ENCODE measurements around the gene KNCN.
A peak's percentile ranks its signal among the peaks of the same experiment; 100 is the strongest.

KNCN gene

GRCh38 chr1:46544561-46545240 lies 6.7 kb downstream of the KNCN start:
- DNase-seq (ENCODE audit: low spot score): no peak

DNA sequence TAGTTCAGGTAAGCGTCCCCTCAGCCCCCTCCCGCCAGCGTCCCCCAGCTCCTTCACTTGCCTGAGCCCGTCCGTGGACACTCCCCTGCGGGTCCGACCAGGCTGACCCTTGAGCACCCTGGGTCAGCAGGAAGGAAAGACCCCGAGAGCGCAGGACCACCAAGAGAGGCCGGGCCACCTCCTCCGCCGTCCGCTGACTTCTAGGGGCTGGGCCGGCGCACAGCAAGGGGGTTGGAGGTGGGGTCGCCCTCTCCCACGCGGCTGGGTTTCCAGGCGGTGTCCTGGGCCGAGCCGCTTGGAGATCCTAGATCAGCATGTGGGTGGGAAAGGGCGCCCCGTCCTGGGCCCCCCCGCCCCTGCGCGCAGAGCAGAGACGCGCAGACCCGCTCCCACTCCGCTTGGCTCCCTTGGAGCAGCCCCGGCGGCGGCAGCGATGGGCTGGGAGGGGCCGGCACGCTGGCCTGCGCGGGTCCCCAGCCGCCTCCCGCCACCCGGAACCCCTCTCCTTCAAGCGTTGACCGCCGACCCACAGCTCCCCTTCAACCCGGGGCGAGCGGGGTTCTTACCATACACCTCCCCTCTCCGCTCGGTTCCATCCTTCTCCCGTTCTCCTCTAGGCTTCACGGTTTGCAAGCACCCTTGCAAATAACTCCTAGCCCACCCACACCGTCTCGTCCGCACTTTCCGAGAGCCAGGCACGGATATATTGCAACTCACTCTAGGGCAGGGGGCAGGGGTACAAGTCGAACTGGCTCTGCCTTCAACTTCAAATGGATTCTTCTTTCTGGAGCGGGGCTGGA lies 7.5 kb downstream of the KNCN start:
- no peak for DNase-seq (ENCODE audit: low spot score)

DNA sequence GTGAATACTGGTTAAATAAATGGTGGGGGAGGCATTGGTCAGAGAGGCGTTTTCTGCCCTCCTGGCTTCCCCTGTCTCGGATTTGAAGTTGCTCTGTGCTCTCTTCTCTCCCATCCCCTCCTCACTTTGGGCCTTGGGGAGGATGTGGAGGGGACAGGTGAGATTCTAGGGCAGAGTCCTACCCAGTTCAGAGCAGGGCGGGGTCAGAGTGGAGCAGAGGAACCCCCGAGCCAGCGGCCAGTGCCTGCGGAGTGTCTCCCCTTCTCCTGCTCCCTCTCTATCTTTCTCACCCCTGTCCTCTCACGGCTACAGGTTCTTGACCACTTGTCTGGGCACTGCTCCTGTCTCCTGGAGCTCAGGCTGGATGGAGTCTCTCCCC lies 8.1 kb downstream of the KNCN start:
- DNase-seq (ENCODE audit: low spot score): no peak

- DNase-seq (ENCODE audit: low spot score): no peak
Observed at GRCh38 chr1:46539972-46540371, 11.5 kb downstream of the KNCN start.

- DNase-seq (ENCODE audit: low spot score): no peak
Observed at GRCh38 chr1:46538147-46538546, 13.3 kb downstream of the KNCN start.

GRCh38 chr1:46537651-46538050 lies 13.8 kb downstream of the KNCN start:
- no peak for DNase-seq (ENCODE audit: low spot score)

DNA sequence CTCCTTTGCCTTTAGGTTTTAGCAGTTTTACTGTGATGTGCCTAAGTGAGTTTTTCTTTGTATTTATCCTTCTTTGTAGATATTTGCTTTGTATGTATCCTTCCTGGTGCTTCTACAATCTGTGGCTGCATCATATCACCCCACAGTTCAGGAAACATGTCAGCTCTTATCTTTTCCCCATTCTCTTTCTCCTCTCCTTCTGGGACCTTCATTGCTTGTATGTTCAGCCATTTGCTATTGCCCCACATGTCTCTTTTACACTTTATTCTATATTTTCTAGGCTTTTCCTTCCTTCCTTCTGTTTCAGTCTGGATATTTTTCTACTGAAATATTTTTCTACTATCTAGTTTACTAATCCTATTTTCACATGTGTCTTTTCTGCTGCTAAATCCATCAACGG lies 14.9 kb downstream of the KNCN start:
- no peak for DNase-seq (ENCODE audit: low spot score)

DNA sequence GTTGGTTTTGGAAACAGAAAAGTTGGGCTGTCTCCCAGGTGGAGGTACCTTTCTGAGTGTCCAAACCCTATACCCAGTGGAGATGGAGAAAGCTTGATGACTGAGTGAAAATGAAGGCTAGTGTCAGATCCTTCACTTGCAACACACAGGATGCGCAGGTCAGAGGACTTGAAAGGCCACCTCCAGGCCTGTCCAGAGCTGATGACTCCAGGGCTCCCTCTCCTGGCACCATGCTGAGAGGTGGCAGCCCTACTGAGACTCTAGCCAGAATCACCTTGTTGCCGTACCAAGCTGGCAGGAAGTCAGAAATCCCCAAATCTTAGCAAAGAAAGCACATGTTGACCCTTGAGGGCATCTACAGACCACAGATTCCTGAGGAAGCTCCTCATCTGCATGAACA lies 16.4 kb downstream of the KNCN start:
- DNase-seq (ENCODE audit: low spot score): peak; percentile 34

DNA sequence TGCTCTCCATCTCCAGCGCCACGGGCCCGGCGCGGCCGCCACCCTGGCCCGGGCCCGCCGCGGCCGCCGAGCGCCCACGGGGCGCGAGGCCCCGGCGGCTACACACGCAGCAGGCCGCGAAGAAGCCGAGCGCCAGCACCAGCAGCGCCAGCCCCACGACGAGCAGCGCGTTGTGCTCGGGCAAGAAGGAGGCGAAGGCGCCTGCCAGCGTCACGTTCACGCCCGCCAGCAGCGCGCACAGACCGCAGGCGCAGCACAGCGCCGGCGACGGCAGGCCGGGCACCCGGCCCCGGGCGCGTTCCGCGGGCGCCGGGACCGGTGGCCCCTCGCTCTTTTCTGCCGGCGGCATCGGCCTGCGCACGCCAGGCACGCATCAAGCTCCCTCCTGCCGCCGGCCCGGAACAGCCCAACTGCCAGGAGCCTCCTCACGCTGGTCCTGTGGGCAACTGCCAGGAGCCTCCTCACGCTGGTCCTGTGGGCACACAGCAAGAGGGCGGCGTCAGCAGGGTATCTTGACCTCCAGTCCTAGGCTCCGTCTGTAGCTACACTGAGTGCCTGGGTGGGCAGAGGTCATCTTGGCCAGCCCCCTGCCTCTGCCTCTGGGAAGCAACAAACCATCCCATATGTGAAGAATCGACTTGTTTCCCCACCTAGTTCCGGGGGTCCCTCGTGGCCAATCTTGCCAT lies 18.1 kb downstream of the KNCN start:
- DNase-seq (ENCODE audit: low spot score): no peak

- no peak for DNase-seq (ENCODE audit: low spot score)
Observed at GRCh38 chr1:46532498-46533178, 18.8 kb downstream of the KNCN start.

DNA sequence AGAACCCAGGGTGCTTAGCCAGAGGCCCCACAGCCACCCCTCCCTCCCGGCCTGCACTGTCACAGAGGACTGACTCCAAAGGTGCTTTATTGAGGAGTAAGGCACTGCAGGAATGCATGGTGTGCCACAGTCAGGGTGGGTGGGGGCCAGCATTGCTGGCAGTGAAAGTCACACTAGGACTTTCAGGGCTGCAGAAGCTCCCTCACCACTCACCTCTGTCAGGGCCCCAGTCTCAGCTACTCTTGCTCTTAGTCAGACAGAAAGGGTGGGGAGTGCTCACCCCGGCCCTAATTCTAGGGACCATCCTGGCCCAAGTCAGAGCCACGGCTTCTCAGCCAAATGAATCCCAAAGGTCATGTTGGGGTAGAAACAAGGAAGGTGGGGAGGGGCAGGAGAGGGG lies 19.4 kb downstream of the KNCN start:
- DNase-seq (ENCODE audit: low spot score): no peak

- no peak for DNase-seq (ENCODE audit: low spot score)
Observed at GRCh38 chr1:46530791-46531409, 20.5 kb downstream of the KNCN start.

GRCh38 chr1:46530311-46530710 lies 21.1 kb downstream of the KNCN start:
- DNase-seq (ENCODE audit: low spot score): no peak

- no peak for DNase-seq (ENCODE audit: low spot score)
Observed at GRCh38 chr1:46529031-46529630, 22.3 kb downstream of the KNCN start.

DNA sequence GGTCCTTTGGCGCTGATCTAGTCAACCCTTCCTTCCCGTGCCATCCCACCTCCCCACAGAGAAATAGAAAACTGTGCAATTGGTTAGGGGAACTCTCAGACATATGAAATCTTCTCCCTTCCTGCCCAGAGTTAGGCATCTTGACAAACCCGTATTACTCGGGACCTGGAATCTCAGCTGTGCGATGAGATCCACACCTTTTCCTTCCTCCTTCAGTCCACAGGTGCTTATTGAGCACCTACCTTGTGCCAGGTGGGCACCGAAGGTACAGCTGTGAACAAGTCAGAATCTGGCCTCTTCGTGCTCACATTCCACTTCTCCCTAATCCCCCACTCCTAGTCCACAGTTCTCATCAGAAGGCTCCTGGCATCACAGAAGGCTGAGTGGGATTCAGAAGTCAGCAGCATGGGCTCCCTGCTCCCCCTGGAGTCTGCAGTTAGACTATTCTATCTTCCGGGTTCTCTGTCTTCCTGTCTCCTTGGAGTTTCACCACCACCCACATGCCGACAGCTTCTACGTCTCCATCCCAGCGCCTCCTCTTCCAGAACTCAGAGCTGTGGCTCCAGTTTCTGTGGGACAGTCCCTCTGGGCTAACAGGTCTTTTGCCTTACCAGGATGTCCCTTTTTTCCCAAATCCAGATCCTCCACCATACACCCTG lies 23.0 kb downstream of the KNCN start:
- no peak for DNase-seq (ENCODE audit: low spot score)

DNA sequence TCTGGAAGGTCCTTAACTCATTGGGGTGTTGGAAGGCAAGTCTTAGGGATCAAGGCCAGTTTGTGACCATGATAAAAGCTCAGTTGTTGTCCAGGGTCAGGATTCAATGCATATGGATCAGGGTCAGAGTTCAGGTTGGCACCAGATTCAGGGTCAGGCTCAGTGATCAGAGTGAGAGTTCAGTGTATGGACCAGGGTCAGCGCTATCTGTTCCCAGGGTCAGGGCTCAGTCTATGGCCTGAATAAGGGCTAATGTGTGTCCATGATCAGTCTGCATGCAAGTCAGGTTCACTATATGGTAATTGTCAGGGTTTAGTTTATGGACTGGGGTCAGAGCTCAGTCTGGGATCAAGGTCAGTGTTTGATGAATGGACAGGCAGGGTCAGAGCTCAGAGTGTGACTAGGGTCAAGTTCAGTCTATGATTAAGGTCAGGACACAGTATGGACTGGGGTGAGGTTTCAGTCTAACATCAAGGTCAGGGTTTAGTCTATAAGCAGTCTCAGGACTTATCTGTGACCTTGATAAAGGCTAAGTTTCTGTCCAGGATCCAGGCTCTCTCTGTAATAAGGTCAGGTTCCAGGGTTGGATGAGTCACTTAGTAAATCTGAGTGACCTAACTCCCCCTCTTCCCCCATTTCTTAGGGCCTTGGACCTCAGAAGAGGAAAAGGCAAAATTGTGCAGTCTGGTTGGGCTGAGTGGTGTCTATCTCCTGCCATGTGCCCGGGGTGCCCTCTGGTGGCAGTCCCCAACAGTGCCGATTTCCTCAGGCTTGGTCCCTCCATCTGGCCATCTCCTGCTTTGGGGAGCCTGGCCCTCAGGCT lies 23.8 kb downstream of the KNCN start:
- peak; percentile 85 for DNase-seq (ENCODE audit: low spot score)

- no peak for DNase-seq (ENCODE audit: low spot score)
Observed at GRCh38 chr1:46526691-46527291, 24.7 kb downstream of the KNCN start.

DNA sequence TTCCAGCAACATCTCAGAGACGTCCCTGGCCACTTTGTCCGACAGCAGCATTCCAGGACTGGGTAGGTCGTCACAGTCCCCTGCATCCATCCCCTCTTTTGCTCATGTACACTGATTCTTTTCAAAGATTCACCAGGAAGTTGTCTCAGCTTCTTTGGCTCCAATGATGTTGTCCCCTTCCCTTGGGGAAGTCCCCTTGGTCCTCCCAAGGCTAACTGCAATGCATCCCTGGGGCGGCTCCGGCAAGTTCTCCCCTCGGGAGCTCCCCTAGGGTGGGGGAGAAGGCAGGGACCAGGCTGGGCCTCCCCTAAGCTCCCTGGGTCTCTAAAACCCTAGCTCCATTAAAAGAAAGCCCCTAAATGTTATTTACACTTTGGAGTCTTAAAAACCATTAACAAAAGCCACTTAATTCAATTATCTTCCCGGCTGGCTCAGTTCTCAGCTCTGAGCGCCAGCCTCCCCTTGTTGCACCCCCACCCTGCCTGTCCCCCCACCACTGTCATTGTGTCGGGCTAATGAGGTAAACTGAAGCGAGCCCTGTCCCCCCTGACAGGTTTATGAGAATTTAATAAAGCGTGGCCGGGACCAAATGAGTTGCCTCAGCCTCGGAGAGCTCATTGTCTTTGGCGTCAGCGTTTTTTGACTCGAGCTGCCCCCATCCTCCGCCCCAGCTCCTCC lies 25.3 kb downstream of the KNCN start:
- no peak for DNase-seq (ENCODE audit: low spot score)

- DNase-seq (ENCODE audit: low spot score): no peak
Observed at GRCh38 chr1:46525253-46525983, 26.0 kb downstream of the KNCN start.
